GM21390 (cell line): ENCODE data around the gene RRAS2.
"Not testable (repeated sequence)": the region's sequence is repeated elsewhere in the genome, so short reads cannot be mapped to it uniquely, and the experiment has no call there.

Experiments
- ATAC-seq: cut with Tn5 transposase; IDR thresholded peaks from one replicate; pipeline ENCODE4 v1.9.1; 2021; ENCODE audit not compliant: unreplicated experiment

RRAS2 gene

DNA sequence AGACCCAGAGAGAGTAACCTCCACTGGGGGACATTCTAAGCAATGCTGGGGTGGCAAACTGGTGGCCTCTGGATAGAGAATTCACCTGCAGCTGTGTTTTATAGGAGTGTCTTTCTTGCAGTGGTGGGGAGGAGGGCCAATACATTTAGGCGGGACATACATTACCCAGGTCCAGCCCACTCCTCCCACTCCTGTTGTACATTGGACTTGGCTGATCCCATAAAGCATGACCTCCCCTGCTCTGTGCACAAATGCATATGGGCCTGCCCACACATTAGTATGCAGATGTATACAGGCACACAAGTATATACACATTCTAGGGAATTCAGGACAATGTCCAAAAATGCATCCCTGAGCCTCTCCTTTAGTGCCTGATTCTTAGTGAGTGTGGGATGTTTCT is 99.1 kb downstream of the RRAS2 start:
- no peak for ATAC-seq

DNA sequence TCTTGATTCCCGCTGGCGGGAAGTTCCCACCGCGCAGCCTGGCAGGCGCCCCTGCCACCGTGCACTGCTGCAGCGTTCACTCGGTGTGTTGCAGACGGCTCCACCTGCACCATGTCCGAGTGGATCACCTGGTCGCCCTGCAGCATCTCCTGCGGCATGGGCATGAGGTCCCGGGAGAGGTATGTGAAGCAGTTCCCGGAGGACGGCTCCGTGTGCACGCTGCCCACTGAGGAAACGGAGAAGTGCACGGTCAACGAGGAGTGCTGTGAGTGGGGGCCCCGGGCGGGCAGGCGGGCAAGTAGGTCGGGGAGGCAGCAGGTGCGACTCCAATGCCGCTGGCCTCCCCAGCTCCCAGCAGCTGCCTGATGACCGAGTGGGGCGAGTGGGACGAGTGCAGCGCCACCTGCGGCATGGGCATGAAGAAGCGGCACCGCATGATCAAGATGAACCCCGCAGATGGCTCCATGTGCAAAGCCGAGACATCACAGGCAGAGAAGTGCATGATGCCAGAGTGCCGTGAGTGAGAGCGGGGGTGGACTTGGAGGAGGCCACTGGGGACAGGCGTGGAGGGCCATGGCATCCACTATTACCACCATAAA is 99.7 kb downstream of the RRAS2 start:
- no peak for ATAC-seq

DNA sequence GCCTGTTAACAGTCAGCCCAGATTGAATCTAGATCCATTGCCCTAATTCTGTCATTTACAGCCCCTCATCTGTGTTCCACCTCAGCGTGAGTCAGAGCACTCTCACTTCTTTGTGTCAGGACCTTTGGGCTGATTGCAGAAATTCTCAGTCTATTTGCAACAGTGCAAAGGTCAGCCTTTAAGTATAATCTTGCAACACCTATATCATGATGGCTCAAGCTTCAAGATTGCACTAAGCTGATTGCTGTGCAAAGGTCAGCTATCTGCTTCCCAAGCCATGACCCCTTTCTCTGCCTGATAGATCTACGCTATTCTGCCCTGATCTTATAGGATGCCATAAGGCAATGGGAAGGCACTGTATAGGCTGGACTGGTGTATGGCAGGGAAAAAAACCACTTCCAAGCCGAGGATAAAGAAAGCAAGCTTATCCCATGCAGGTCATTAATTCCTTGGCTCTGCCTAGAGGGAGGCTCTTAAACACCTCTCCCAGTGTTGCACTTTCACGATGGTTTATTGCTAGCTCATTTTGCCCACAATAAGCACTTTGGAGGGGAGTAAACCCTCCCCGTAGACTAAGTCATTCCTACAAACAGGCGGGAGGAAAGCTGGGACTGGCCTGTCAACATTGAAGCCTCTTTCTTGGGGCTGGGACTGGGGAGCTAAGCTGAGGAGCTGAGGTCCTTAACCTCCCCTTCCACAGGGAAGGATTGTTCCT is 100.6 kb downstream of the RRAS2 start:
- ATAC-seq = no peak

DNA sequence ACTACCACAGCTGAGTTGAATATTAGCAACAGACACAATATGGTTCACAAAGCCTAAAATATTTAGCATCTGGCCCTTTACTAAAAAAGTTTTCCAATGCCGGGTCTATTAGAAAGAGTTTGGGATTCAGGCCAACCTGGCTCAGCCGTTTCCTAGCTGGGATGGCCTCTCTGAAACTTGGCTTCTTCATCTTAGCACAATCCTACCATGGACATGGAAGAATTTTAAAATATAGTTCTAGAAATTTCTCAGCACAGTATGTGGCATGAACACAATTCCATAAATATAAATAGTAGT is 103.8 kb downstream of the RRAS2 start:
- no peak for ATAC-seq

DNA sequence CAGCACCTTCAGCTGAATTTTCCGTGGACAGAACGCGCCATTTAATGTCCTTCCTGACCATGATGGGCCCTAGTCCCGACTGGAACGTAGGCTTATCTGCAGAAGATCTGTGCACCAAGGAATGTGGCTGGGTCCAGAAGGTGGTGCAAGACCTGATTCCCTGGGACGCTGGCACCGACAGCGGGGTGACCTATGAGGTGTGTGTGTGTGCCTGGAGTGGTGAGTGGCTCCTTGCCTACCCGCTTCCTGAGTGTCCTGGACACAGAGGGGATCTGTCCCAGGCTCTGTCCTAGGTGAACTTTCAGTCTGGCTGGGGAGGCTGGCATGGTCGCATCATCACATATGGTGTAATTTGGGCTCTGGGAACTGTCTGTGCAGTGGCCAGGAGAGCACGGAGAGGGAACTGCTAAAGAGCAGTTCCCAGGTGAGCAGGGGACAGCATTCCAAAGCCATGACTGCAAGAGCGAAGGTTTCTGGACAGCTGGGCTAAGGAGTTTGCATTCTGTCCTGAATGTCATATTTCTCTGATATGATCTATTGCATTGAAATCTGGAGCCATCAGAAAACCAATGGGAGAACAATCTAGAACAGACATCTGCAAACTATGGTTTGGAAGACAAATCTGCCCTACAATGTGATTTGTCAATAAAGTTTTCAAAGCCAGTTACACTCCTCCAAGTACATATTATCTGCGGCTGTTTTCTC is 104.3 kb downstream of the RRAS2 start:
- no peak for ATAC-seq

DNA sequence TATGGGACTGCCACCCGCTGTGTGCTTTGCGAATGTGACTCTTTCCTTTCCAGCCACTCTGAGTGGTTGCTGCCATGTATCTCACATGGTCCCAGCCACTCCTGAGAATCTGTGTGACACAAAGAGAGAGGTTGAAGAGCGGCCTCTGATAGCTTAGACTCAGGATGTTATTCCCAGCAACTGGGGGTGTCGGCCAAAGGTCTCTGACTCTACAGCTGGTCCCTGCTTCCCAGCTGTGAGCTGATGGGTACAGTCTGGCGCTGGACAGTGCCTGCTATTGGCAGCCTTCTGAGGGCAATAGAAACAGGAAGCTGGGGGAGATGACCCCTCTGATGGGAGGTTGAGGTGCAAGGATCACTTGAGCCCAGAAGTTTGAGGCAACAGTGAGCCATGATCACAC is 105.1 kb downstream of the RRAS2 start:
- no peak for ATAC-seq

DNA sequence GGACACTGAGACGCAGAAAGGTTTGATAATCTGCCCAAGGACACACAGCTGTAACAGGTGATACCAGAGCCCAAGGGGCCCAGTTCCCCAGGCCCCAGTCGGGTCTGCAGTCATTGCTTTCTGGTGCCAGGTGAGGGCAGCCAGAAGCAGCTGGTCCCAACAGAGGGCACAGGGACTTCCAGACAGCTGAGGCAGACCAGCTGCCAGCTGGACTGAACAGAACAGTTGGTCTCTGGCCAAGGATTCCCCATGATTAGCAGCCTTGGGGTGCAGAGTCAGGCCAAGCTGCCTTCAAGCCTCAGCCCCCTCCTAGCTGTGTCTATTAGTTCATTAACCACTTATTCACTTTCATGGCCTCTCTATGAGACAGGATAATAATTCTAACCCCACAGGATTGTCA is 105.6 kb downstream of the RRAS2 start:
- ATAC-seq = no peak

DNA sequence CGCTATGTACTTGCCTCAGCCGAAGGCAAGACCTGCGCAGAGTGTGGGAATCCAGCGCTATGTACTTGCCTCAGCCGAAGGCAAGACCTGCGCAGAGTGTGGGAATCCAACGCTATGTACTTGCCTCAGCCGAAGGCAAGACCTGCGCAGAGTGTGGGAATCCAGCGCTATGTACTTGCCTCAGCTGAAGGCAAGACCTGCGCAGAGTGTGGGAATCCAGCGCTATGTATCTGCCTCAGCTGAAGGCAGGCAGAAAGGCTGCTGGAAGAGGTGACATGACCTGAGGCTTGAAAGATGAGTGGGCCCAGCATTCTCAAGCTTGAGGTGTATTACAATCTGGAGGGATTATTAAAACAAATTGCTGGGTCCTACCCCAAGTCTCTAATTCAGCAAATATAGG is 106.5 kb downstream of the RRAS2 start:
- ATAC-seq = not testable (repeated sequence)

DNA sequence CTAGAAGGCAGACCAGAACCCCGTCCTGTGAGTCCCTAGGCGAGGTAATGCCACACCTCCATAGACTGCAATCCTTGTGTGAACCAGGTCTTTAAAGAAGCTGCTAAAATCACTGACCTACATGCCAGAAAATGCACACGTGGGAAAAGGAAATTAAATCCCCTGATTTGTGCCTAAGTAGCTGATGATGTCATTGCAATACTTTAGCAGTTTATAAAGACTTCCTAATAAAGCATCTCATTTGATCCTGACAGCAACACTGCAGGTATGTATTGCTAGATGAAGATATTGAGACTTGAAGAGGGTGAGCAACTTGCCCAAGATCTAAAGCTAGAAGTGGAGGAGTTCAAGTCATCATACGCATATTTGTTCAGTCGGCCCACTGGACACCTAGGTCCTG is 107.2 kb downstream of the RRAS2 start:
- ATAC-seq = no peak

DNA sequence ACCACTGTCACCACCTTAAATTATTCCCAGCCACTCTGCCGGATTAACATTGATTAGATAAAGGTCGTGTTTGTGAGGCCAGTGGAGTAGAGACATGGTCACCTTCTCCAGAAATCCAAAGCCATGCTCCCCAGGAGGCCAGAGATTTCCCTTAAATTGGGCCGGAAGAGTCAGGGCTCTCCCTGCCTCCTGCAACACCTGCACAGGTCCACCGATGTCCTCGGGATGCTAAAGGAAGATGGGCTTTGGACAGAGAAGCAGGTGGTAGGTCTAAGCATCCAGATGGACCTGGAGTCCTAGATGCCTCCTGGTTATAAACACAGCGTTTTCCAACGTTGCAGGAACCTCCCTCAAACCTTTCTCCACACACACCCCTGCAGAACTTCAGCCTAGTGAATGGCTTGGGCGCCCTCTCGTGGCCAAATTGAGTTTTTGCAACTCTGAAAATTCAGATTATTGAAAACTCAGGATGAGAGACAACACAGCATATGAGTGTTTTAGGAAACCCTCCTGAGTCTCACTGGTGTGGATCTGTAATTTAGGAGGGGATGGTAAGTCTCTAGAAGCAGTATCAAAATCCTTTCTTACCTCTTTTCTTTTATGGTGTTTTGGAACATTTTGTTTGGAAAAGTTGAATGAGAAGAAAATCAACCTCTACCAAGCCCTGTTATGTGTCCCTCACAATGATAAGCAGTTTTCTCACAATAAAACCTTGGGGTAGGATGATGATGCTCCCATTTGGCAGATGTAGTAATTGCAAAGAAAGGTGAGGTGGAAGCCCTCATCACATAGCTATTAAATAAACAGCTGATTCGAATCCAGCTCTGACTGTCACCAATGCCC is 109.6 kb downstream of the RRAS2 start:
- ATAC-seq = peak; percentile 53

DNA sequence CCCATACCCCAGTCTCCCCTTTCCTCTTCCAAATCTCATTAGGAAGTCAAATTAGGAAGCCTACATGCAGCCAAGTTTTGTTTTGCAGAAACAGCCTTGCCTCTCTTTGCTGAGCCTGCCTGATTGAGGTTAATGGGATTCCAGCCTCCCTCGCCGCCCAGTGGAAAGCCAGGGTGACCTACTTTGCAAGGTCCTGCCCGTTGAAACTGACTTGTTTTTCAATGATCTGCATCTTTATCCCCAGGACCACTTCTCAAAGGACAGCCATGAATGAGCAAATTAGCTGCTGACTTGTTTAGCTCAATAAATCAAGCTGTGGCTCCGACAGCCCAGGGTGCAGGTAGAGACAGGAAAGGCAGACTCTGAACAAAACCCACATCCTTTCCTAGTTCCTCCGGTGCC is 110.4 kb downstream of the RRAS2 start:
- no peak for ATAC-seq

DNA sequence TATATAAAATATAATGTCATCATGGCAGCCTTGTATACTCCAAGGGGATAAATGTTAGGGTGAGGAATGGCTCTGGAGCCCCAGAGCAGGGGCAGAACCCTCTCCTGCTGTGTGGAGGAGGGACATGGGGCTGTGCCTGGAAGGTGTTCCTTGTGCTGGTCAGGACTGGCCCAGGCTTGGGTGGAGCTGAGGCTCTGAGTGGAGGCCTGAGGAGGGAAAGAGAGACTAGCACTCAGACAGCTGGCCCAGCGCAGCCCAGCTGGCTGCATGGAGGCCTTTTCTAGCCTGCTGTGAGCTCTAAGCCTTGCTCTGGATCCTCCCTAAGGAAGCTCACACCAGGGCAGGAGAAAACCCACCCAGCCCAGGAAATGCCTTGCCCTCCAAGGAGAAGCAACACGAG is 113.5 kb downstream of the RRAS2 start:
- ATAC-seq = no peak

DNA sequence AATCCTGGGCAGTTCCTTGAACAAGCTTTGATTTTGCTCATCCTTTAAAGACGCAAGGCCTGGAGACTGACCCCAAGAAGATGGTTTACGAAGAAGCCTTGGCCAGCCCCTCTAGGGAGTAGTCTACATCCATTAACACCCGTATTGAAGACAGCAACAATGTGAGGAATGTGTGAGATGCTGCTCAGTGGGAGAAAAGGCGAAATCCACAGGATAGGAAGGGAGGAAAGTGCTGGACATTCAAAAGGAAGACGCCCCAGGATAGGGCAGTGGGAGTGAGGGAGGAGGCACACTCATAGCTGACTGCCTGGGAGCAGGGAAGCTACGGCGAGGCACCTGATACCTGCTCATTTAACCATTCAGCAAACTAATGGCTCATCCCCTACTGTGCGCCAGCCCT is 114.1 kb downstream of the RRAS2 start:
- ATAC-seq = no peak

DNA sequence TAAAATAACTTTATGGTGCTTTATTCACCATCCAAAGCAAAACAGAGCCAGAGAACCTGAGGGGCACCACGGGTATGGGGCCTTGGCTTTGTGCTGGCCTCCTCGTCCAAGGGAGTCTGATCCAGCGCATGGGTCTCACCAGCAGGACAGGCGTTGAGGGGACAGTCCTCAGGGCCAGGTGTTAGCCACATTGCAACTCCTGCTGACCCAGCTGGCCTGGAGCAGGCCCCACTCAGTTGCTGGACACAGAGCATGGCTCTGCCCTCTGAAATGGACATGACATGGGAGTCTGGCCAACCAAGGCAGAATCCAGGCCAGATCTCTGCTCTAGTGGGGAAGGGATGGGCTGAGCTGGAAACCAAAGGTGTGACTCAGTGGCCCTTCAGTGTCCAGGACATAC is 116.2 kb downstream of the RRAS2 start:
- no peak for ATAC-seq

DNA sequence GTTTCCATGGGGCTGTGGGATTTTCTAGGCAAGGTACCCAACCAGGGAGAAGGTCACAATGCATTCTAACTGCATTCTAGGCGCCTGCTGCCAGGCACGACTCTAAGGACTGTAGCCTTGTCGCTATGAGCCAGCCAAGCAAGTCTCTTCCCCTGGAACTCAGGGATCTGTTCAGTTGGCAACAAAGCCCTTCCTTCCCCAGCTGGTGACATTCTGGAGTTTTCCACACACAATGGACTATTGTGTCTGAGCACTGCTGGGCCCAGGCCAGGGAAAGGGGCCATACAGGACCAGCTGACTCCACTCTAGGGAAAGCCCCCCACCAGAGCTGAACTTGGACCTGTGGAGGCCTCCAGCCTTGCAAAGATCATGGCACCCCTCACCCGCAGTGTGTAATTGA is 116.8 kb downstream of the RRAS2 start:
- no peak for ATAC-seq

DNA sequence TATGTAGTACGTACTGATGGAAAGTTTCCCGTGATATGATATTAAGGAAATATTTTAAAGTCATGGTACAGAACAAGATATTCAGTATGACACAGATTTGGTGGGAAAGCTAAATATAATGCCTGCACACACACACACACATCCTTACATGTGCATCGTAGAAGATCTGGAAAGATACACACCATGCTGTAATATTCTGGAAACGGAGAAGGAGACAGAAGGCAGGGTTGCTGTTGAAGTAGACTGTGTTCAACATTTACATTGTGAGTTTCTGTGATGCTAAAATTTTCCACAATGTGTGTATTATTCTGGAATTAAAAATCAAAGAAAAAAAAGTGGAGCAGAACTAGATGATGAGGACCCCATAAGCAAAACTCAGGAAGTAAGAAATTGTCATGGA is 118.0 kb downstream of the RRAS2 start:
- ATAC-seq = no peak

DNA sequence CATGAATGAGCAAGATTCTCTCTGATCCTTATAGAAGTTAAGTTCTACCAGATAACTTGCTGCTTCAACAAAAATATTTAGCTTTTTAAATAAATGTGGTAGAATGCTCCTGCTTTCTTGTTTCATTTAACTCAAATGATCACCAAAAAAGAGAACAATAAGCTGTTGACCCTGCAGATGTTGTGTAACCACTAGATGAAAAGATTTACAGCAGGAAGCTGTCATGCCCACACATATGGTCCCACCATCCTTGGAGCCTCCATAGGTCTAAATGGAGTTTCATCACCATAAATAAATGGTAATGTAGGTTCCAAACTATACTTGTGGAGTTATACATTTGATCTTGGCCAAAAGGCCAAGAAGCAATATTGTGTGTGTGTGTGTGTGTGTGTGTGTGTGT is 118.8 kb downstream of the RRAS2 start:
- ATAC-seq = no peak

DNA sequence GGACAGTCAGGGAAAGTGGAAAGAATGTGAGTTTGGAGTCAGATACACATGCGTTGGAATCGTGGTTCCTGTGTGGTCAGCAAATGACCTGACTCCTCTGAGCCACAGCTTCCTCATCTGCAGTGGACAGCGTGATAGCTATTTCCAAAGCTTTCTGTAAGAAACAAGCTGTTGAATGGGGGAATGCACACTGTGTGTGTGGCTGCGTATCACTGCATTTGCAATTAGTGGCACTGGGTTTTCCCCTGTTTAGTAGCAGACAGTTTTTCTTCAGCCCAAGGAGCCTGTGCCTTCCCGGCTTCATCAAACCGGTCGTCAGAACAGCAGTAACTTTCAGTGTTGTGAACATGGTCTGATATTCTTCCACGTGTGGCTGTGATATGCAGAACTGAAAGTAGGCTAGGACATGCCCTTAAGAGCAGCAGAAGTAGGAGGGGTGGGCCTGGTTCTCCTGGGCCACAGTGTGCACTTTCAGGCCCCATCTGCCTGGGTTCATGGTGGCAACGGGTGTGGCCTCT is 121.5 kb downstream of the RRAS2 start:
- peak; percentile 98 for ATAC-seq

DNA sequence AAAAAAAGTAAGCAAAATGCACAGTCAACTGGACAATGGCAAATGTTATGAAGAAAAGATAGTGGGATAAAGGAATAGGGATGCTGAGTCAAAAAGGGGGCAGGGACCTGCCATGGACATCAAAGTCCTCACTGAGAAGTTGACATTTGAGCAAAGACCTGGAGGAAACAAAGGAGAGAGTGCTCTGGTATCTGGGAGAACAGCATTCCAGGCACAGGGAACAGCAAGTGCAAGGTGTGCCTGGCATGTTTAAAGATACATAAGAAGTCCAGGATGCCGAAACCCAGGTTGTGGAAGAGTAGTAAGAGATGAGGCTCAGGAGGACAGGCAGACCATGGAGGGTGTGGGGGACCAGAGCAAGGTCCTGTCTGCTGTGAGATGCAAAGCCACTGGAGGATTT is 123.3 kb downstream of the RRAS2 start:
- no peak for ATAC-seq

DNA sequence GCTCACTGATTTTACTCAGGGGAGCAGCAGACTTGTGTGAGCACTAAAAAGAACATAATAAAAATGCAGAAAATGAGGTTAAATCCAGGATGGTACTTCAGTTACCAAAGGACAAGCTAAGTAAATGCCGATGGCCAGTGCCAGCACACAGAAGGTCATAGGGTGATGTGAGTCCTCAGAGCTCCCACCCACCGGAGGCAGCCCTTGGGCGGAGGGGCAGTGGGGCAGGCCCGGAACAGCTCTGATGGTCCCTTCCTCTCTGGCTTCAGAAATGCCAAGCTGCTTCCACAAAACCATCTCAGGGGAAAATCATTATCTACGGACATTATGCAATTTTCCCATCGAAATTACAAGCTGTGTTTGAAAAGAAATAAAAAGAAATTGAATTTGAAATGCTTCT is 124.5 kb downstream of the RRAS2 start:
- no peak for ATAC-seq

DNA sequence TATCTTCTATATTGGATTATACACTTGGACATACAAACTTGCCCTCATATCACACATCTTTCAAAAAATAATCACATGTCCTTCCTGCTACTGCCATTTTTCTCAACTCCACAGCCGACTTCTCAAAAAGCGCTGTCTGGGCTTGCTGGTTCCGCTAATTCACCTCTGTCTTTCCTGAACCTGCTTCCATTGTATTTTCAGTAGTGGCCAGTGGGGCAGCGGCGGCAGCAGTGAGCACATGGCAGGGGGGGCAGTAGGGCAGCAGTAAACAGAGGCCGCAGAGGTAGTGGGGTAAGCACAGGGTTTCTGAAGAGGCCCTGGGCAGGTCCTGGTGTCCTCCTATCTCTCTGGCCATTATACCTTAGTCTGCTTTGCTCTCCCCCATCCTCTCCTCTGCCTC is 126.3 kb downstream of the RRAS2 start:
- ATAC-seq = no peak

DNA sequence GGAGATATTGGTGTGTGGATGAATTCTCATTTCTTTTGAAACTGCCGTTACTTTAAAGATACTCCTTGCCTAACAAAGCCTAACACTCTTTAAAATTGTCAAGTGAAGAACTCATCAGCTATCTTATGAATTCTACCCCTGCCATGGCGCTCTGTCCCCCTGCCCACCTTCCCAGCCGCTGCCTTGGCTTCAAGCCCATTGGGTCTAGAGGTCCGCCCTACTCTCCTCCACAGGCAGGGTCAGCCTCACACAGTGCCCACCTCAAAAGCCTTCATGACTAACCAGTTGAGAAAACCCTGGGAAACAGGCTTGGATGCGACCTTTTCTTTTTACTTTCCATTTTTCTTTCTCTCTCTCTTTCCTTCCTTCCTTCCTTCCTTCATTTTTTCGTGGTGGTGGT is 128.6 kb downstream of the RRAS2 start:
- ATAC-seq = no peak
